ENCODE measurements around the gene MEGF6. TPM values are rescaled to one million over a fixed set of nuclear protein-coding genes. Genes with fewer than 3 reads are reported as not detected.

Gene MEGF6
- total and polyA plus RNA-seq, 9 of the 15 experiments (the other 6 are each of a cell fraction or from before 2014, with no cell fraction given), result 0.03 to 1.7 (median 0.24) TPM; not detected in 3

DNA sequence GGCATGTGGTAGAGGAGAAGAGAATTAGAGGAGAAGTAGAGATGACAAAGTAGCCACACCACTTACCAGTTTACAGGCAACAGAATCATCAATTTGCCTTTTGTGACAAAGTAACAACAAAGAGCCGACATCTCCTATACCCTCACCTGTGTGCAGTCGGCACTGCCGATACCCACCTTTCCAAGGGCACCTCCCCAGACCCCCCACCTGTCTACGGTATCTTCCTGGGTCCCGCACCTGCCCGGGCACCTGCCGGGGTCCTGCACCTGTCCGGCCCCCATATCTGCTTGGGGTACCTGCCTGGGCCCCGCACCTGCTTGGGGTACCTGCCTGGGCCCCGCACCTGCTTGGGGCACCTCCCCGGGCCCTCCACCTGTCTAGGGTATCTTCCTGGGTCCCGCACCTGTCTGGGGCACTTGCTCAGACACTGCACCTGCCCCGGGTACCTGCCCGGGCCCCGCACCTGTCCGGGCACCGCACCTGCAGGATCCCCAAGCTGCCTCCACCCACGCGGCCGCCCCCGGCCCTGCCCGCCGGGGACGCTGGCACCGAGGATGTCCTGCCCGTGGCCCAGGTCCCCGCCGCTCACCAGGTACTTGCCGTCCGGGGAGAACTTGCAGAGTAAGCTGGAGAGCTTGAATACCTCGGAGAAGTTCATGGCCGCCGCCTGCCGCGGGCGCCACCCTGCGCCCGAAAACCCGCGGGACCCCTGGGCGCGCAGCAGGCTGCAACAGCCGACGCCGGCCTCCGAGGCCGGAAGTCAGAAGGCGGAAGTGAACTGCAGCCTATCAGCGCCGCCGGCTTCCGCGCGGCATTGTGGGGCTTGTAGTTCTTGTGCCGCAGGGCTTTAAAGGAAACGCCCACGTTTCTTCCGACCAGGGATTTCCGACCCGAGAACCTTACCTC lies 38.3 kb upstream of the MEGF6 start, which contains the start of gene WRAP73 (continued):
- TF ChIP-seq, protein P1, sequence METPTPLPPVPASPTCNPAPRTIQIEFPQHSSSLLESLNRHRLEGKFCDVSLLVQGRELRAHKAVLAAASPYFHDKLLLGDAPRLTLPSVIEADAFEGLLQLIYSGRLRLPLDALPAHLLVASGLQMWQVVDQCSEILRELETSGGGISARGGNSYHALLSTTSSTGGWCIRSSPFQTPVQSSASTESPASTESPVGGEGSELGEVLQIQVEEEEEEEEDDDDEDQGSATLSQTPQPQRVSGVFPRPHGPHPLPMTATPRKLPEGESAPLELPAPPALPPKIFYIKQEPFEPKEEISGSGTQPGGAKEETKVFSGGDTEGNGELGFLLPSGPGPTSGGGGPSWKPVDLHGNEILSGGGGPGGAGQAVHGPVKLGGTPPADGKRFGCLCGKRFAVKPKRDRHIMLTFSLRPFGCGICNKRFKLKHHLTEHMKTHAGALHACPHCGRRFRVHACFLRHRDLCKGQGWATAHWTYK (CRISPR knock-in tag; IDR thresholded peaks at IDR 0.05), result 0 out of 2 replicates have a peak, but pooled peaks have one; percentile 22
- TF ChIP-seq FOXJ2 (tag; IDR thresholded peaks at IDR 0.05) (no peak), NFATC3 (IDR thresholded peaks at IDR 0.05) (no peak), POLR3A (IDR thresholded peaks at IDR 0.05; ENCODE audit: borderline replicate concordance, extremely low read depth, insufficient read depth, insufficient read length) (no peak), MYBL2 (IDR thresholded peaks at IDR 0.05; ENCODE audit: low read depth) (no peak), MYBL2 (CRISPR knock-in tag; IDR thresholded peaks at IDR 0.05; ENCODE audit: borderline replicate concordance) (no peak), STAT5A (IDR thresholded peaks at IDR 0.05; ENCODE audit: borderline replicate concordance, low read length) (no peak), ELF4 (CRISPR knock-in tag; IDR thresholded peaks at IDR 0.05) (no peak), CREM (IDR thresholded peaks at IDR 0.05; ENCODE audit: low read depth) (peak; percentile 90), ZNF197 (CRISPR knock-in tag; IDR thresholded peaks at IDR 0.05; ENCODE audit: low read depth) (0 out of 2 replicates have a peak, but pooled peaks have one; percentile 34), CHD4 (IDR thresholded peaks at IDR 0.05; ENCODE audit: insufficient read depth, insufficient replicate concordance, low read depth, low read length, poor library complexity, severe bottlenecking) (no peak), PHB2 (IDR thresholded peaks at IDR 0.05; ENCODE audit: low read depth) (no peak), ZFPM2 (CRISPR knock-in tag; IDR thresholded peaks at IDR 0.05) (no peak), MEF2D (tag; conservative IDR thresholded peaks at IDR 0.05; ENCODE audit: low read depth) (no peak), RFX5 (IDR thresholded peaks at IDR 0.05; ENCODE audit: low read depth, low read length) (no peak), TFE3 (CRISPR knock-in tag; IDR thresholded peaks at IDR 0.05) (no peak), PYGO2 (tag; IDR thresholded peaks at IDR 0.05) (no peak), CHD2 (IDR thresholded peaks at IDR 0.05; ENCODE audit: low read depth, low read length) (peak; percentile 88), NCOR1 (IDR thresholded peaks at IDR 0.05) (no peak), LARP7 (IDR thresholded peaks at IDR 0.05) (no peak), ZNF41 (CRISPR knock-in tag; conservative IDR thresholded peaks at IDR 0.05) (no peak), HNRNPL (IDR thresholded peaks at IDR 0.05; ENCODE audit: low read depth, low read length) (peak; percentile 71; the same call in 1 of the 2 replicates)

All from K562 (cell line).